Upper lobe of right lung (tissue), 1 donor: ENCODE data around the gene GSTM4. TPM values are rescaled to one million over a fixed set of nuclear protein-coding genes. Genes with fewer than 3 reads are reported as not detected.

Experiments
- ATAC-seq: fragments of 200-7000 bp; cut with Tn5 transposase; one replicate; pipeline ENCODE4 v1.9.1; 2020; ENCODE audit warnings: mild to moderate bottlenecking, moderate library complexity
- DNase-seq: peaks from one replicate; pipeline ENCODE4 v3.0.0-alpha.2; 2020
- H3K27ac ChIP-seq: fragments of 200-600 bp; one replicate; pipeline ENCODE4 v1.8.0; 2022
- H3K27me3 ChIP-seq: fragments of 200-600 bp; one replicate; pipeline ENCODE4 v1.8.0; 2022; ENCODE audit warnings: mild to moderate bottlenecking
- H3K36me3 ChIP-seq: fragments of 200-600 bp; one replicate; pipeline ENCODE4 v1.8.0; 2022
- H3K4me1 ChIP-seq: fragments of 200-600 bp; one replicate; pipeline ENCODE4 v1.8.0; 2022
- H3K4me3 ChIP-seq: fragments of 200-600 bp; one replicate; pipeline ENCODE4 v1.8.0; 2022; ENCODE audit warnings: mild to moderate bottlenecking
- H3K9me3 ChIP-seq: fragments of 200-600 bp; one replicate; pipeline ENCODE4 v1.8.0; 2022
- CTCF ChIP-seq: fragments of 200-600 bp; IDR thresholded peaks from one replicate; pipeline ENCODE4 v1.8.0; 2022; ENCODE audit warnings: antibody characterized with exemption
- intact Hi-C: fragments of 100-400 bp; cut with DNase I; formaldehyde crosslinking; loops from one replicate; pipeline ENCODE4 v1.11.0; 2022
- total RNA-seq: library from RNA; stranded (reverse); fragmentation: NEBNext Ultra II Directional; extraction: Animal tissue kit (Norgen Biotek cat#: 25700); gene quantifications from one replicate; pipeline ENCODE4 v1.2.1, GENCODE V29; 2021
- donor health status: DM: no; HTN: yes; CAD: no; lungs with severe emphysema.

GSTM4 gene
- total RNA-seq, 1 donor from 2014 or later = 17.2 TPM

GRCh38 chr1:109643385-109644230, 12.3 kb upstream of the GSTM4 start:
- Histone ChIP-seq H3K4me1 (peaks cover 3% of the 10 kb centered on the region), H3K36me3 (no peaks in the 10 kb centered on the region), H3K4me3 (no peak overlapping the region), H3K9me3 (no peaks in the 10 kb centered on the region), H3K27ac (no peak overlapping the region), H3K27me3 (no peaks in the 10 kb centered on the region)
- ATAC-seq = peak; percentile 93
- intact Hi-C loops = loop anchor here (5.0 kb wide), 1 partner anchor 129 kb away; no protein-coding TSS in a partner anchor
- peak; percentile 93 for DNase-seq
- TF ChIP-seq CTCF = peak; percentile 87

- H3K27ac ChIP-seq = no peak overlapping the region
- H3K9me3 ChIP-seq = no peaks in the 10 kb centered on the region
- peaks cover 3% of the 10 kb centered on the region for H3K4me1 ChIP-seq
- no peaks in the 10 kb centered on the region for H3K27me3 ChIP-seq
- ATAC-seq (no peak), DNase-seq (peak; percentile 16)
- TF ChIP-seq CTCF = no peak
- intact Hi-C loops = loop anchor here (5.0 kb wide), 1 partner anchor 128 kb away; no protein-coding TSS in a partner anchor
- no peaks in the 10 kb centered on the region for H3K36me3 ChIP-seq
- no peak overlapping the region for H3K4me3 ChIP-seq
Observed at GRCh38 chr1:109644670-109645069, 11.2 kb upstream of the GSTM4 start.

- H3K4me3 ChIP-seq = no peak overlapping the region
- intact Hi-C loops = no loop called here
- ATAC-seq = no peak
Observed at GRCh38 chr1:109649491-109649914, 6.4 kb upstream of the GSTM4 start.

GRCh38 chr1:109650609-109651008, 5.3 kb upstream of the GSTM4 start:
- Histone ChIP-seq H3K36me3 (no peaks in the 10 kb centered on the region), H3K4me3 (no peak overlapping the region), H3K27ac (no peak overlapping the region), H3K9me3 (no peaks in the 10 kb centered on the region), H3K27me3 (no peaks in the 10 kb centered on the region), H3K4me1 (peaks cover 8% of the 10 kb centered on the region)
- ATAC-seq (no peak), DNase-seq (no peak)
- no peak for TF ChIP-seq CTCF
- intact Hi-C loops = no loop called here

More at GRCh38 chr1:109649491-109649914, 6.4 kb upstream of the GSTM4 start:
- Histone ChIP-seq H3K36me3 (no peaks in the 10 kb centered on the region), H3K9me3 (no peaks in the 10 kb centered on the region), H3K27ac (no peak overlapping the region), H3K27me3 (no peaks in the 10 kb centered on the region), H3K4me1 (no peaks in the 10 kb centered on the region)
- peak; percentile 33 for TF ChIP-seq CTCF
- no peak for DNase-seq

- no peak for ATAC-seq
Observed at GRCh38 chr1:109652402-109652801, 3.5 kb upstream of the GSTM4 start.

More at GRCh38 chr1:109652402-109652801, 3.5 kb upstream of the GSTM4 start:
- H3K27ac ChIP-seq = no peak overlapping the region
- H3K4me3 ChIP-seq = no peak overlapping the region
- TF ChIP-seq CTCF = no peak
- H3K36me3 ChIP-seq = no peaks in the 10 kb centered on the region
- intact Hi-C loops = no loop called here
- no peak for DNase-seq
- H3K4me1 ChIP-seq = peaks cover 11% of the 10 kb centered on the region
- no peaks in the 10 kb centered on the region for H3K9me3 ChIP-seq
- no peaks in the 10 kb centered on the region for H3K27me3 ChIP-seq
